KMS-11 (cell line): ENCODE measurements around the gene CP.

Source experiments
- H2AFZ ChIP-seq: fragments of 200-600 bp; sonication (generic); 2 replicates; pipeline ENCODE4 v1.6.1; 2016; ENCODE audit warnings: antibody characterized with exemption, mixed run types, low read depth
- H3K27ac ChIP-seq: fragments of 200-600 bp; sonication (generic); 2 replicates; pipeline ENCODE4 v1.6.1; 2016; ENCODE audit warnings: mild to moderate bottlenecking, mixed run types
- H3K27me3 ChIP-seq: fragments of 200-600 bp; sonication (generic); 2 replicates; pipeline ENCODE4 v1.6.1; 2017; ENCODE audit warnings: mild to moderate bottlenecking, low read depth, mixed run types, moderate library complexity; ENCODE audit not compliant: insufficient read depth
- H3K36me3 ChIP-seq: fragments of 200-600 bp; sonication (generic); 2 replicates; pipeline ENCODE4 v1.6.1; 2017; ENCODE audit warnings: mild to moderate bottlenecking, mixed run types; ENCODE audit not compliant: insufficient read depth
- H3K4me1 ChIP-seq: fragments of 200-600 bp; sonication (generic); 2 replicates; pipeline ENCODE4 v1.6.1; 2016; ENCODE audit warnings: mild to moderate bottlenecking, low read depth, mixed run types; ENCODE audit not compliant: poor library complexity, severe bottlenecking
- H3K4me2 ChIP-seq: fragments of 200-600 bp; sonication (generic); 2 replicates; pipeline ENCODE4 v1.7.0; 2016; ENCODE audit warnings: mild to moderate bottlenecking, mixed run types
- H3K4me3 ChIP-seq: fragments of 200-600 bp; sonication (generic); IDR thresholded peaks from 2 replicates; pipeline ENCODE4 v1.6.1; 2017; ENCODE audit warnings: low read depth, low read length, mixed read lengths; ENCODE audit not compliant: insufficient read depth
- H3K79me2 ChIP-seq: fragments of 200-600 bp; sonication (generic); 2 replicates; pipeline ENCODE4 v1.6.1; 2016; ENCODE audit warnings: low read depth, mixed run types; ENCODE audit not compliant: insufficient read depth
- H3K9ac ChIP-seq: fragments of 200-600 bp; sonication (generic); 2 replicates; pipeline ENCODE4 v1.6.1; 2016; ENCODE audit warnings: mild to moderate bottlenecking, mixed run types
- H4K20me1 ChIP-seq: fragments of 200-600 bp; sonication (generic); 2 replicates; pipeline ENCODE4 v1.6.1; 2016; ENCODE audit warnings: mild to moderate bottlenecking, mixed run types; ENCODE audit not compliant: insufficient read depth
- CTCF ChIP-seq: fragments of 200-600 bp; sonication (generic); conservative IDR thresholded peaks from 2 replicates; pipeline ENCODE4 v1.6.1; 2017; ENCODE audit warnings: low read depth, mild to moderate bottlenecking, antibody characterized with exemption, low read length, moderate library complexity, mixed read lengths

CP gene

GRCh38 chr3:149266736-149267135 lies 45.1 kb upstream of the CP start:
- Histone ChIP-seq H3K9ac (no peak overlapping the region), H2AFZ (no peak overlapping the region), H3K27ac (no peak overlapping the region), H4K20me1 (no peaks in the 10 kb centered on the region), H3K36me3 (no peaks in the 10 kb centered on the region), H3K4me3 (no peak overlapping the region), H3K4me2 (no peak overlapping the region), H3K4me1 (no peaks in the 10 kb centered on the region), H3K79me2 (no peaks in the 10 kb centered on the region), H3K27me3 (no peaks in the 10 kb centered on the region)
- TF ChIP-seq CTCF: no peak

GRCh38 chr3:149263856-149264255 lies 42.2 kb upstream of the CP start:
- H3K79me2 ChIP-seq: no peaks in the 10 kb centered on the region
- H4K20me1 ChIP-seq: no peaks in the 10 kb centered on the region
- H3K9ac ChIP-seq: no peak overlapping the region
- no peak overlapping the region for H3K4me3 ChIP-seq
- no peak overlapping the region for H2AFZ ChIP-seq
- no peaks in the 10 kb centered on the region for H3K27me3 ChIP-seq
- H3K36me3 ChIP-seq: no peaks in the 10 kb centered on the region
- no peaks in the 10 kb centered on the region for H3K4me1 ChIP-seq
- H3K4me2 ChIP-seq: no peak overlapping the region
- TF ChIP-seq CTCF: no peak
- no peak overlapping the region for H3K27ac ChIP-seq

DNA sequence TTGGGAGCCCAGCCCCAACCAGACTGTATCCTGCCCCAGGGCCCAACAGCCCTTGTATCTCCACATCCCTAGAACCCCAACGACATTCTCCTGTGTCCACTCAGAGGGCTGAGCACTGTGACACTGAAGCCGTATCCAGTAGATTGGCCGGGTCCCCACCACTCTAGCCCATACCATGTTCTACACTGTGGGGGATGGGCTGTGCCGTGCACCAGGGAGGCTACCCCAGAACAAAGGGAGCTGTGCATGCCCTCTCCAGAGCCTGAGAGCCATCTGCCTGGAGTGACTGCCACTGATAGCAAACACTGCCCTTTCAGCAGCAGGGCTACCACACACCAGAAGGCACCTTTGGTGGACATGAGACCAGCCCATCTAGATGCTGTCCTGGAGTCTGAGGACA lies 37.1 kb upstream of the CP start:
- Histone ChIP-seq H3K4me3 (no peak overlapping the region), H4K20me1 (no peaks in the 10 kb centered on the region), H3K79me2 (no peaks in the 10 kb centered on the region), H2AFZ (no peak overlapping the region), H3K4me2 (no peak overlapping the region), H3K27me3 (no peaks in the 10 kb centered on the region), H3K9ac (no peak overlapping the region), H3K27ac (no peak overlapping the region), H3K4me1 (no peaks in the 10 kb centered on the region), H3K36me3 (no peaks in the 10 kb centered on the region)
- TF ChIP-seq CTCF: no peak

DNA sequence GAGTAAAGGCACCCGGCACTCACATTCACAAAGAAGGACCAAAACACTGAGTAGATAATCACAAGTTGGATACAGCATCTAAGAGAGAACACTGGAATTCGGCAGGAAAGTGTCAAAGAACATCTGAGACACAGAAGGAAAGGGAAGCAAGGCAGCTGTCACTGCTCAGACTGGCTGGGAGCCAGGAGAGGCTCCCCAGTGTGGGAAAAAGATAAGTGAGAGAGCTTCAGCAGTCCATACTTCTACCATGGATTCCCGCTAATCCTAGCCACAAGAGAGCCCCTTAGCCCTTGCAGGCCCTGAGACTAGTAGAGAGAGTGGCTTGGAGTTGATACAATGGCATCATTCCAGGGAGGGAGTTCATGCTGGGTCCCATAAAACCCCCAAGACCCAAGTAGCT lies 36.7 kb upstream of the CP start:
- Histone ChIP-seq H3K4me2 (no peak overlapping the region), H3K4me1 (no peaks in the 10 kb centered on the region), H4K20me1 (no peaks in the 10 kb centered on the region), H3K36me3 (no peaks in the 10 kb centered on the region), H3K27ac (no peak overlapping the region), H3K9ac (no peak overlapping the region), H3K4me3 (no peak overlapping the region), H2AFZ (no peak overlapping the region), H3K27me3 (no peaks in the 10 kb centered on the region), H3K79me2 (no peaks in the 10 kb centered on the region)
- TF ChIP-seq CTCF: no peak

DNA sequence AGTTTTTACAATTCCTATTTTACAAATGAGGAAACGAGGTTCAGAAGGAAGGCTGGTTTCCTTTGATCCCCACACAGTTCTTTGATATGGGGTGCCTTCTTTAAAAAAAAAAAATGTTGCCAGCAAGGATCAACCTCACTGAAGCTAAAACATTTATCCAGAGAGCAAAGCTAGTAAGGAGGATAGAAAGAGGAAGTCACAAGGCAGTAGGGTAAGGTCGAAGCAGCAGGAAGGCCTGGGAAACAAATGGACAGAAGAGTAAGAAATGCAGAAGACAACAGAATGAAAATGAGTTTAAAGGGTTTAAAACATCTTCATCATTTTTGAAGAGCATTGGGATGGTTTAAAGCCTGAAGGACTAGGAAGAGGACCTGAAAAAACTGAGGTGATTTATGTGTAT lies 30.6 kb upstream of the CP start:
- Histone ChIP-seq H3K4me1 (peaks cover 35% of the 10 kb centered on the region), H2AFZ (no peak overlapping the region), H3K4me2 (no peak overlapping the region), H4K20me1 (no peaks in the 10 kb centered on the region), H3K27me3 (no peaks in the 10 kb centered on the region), H3K36me3 (no peaks in the 10 kb centered on the region), H3K27ac (no peak overlapping the region), H3K4me3 (no peak overlapping the region), H3K9ac (no peak overlapping the region), H3K79me2 (no peaks in the 10 kb centered on the region)
- TF ChIP-seq CTCF: no peak
